H1 (cell line): ENCODE results near the gene ATP6V1B1. TPM values are rescaled to one million over a fixed set of nuclear protein-coding genes. Genes with fewer than 3 reads are reported as not detected.

ENCODE experiments used
- CTCF ChIA-PET: fragments of 300-600 bp; sonication (Branson Sonifier 250); formaldehyde crosslinking; loops from one replicate; lab custom pipeline; 2021; ENCODE audit not compliant: partially characterized antibody; lab: Charles Lee
- POLR2A ChIA-PET: fragments of 300-600 bp; sonication (Branson Sonifier 250); formaldehyde crosslinking; loops from one replicate; lab custom pipeline; 2021; ENCODE audit warnings: inconsistent platforms; ENCODE audit not compliant: partially characterized antibody; lab: Charles Lee
- DNase-seq, 2 experiments: peaks; one replicate each; pipeline versions ENCODE4 v3.0.0 to v3.0.0-alpha.2; 2010 to 2022; ENCODE audit warnings: low spot score in 2 of 2, low read depth in 1 of 2, mixed read lengths in 1 of 2
- FAIRE-seq: peaks from 2 replicates; lab custom pipeline; 2011; peaks lifted over from hg19 to GRCh38; lab: Jason Lieb, UNC
- H2AFZ ChIP-seq: 2 replicates; pipeline ENCODE4 v1.8.1; 2012; ENCODE audit warnings: low read length, inconsistent platforms
- H2AK5ac ChIP-seq: 2 replicates; pipeline ENCODE4 v1.6.1; 2013; ENCODE audit warnings: low read depth, low read length
- H2BK120ac ChIP-seq: replicated peaks from 2 replicates; pipeline ENCODE3; 2013; ENCODE audit warnings: low read depth, low read length, inconsistent platforms
- H2BK12ac ChIP-seq: 2 replicates; pipeline ENCODE4 v1.6.1; 2013; ENCODE audit warnings: low read depth, low read length
- H2BK15ac ChIP-seq: 2 replicates; pipeline ENCODE4 v1.6.1; 2013; ENCODE audit warnings: low read length
- H2BK20ac ChIP-seq: 2 replicates; pipeline ENCODE4 v1.6.1; 2013; ENCODE audit warnings: low read length
- H2BK5ac ChIP-seq: 2 replicates; pipeline ENCODE4 v1.6.1; 2013; ENCODE audit warnings: low read depth, low read length
- H3K14ac ChIP-seq: 2 replicates; pipeline ENCODE4 v1.6.1; 2013; ENCODE audit warnings: inconsistent platforms; ENCODE audit not compliant: insufficient read length
- H3K18ac ChIP-seq: 2 replicates; pipeline ENCODE4 v1.6.1; 2013; ENCODE audit warnings: low read length; ENCODE audit errors: extremely low read depth
- H3K23ac ChIP-seq: 2 replicates; pipeline ENCODE4 v1.6.1; 2013; ENCODE audit warnings: inconsistent platforms; ENCODE audit not compliant: insufficient read length
- H3K23me2 ChIP-seq: 2 replicates; pipeline ENCODE4 v1.6.1; 2013; ENCODE audit warnings: low read depth, low read length
- H3K27ac ChIP-seq: 2 replicates; pipeline ENCODE4 v1.6.1; 2011; ENCODE audit warnings: low read depth, low read length, inconsistent platforms
- H3K27me3 ChIP-seq, 4 experiments: replicated peaks in 1 of 4; 1 replicate in 1 of 4; 2 replicates in 3 of 4; pipeline versions ENCODE4 v1.6.1 to v1.8.1; 2011 to 2013; ENCODE audit warnings: low read length in 3 of 4, mild to moderate bottlenecking in 3 of 4, inconsistent platforms in 2 of 4, mixed read lengths in 2 of 4, moderate library complexity in 1 of 4; ENCODE audit not compliant: control insufficient read depth in 3 of 4, insufficient read depth in 3 of 4; ENCODE audit errors: extremely low read depth in 1 of 4
- H3K36me3 ChIP-seq, 4 experiments: 2 replicates each; pipeline versions ENCODE4 v1.6.1 to v1.8.1; 2011 to 2013; ENCODE audit warnings: mild to moderate bottlenecking in 4 of 4, low read length in 3 of 4, moderate library complexity in 2 of 4, control low read depth in 1 of 4, inconsistent platforms in 1 of 4; ENCODE audit not compliant: insufficient read depth in 4 of 4, control insufficient read depth in 2 of 4
- H3K4ac ChIP-seq: replicated peaks from 2 replicates; pipeline ENCODE3; 2013; ENCODE audit warnings: low read length, low read depth, mixed read lengths, inconsistent platforms; ENCODE audit not compliant: insufficient read length
- H3K4me1 ChIP-seq, 4 experiments: replicated peaks in 1 of 4; 1 replicate in 1 of 4; 2 replicates in 3 of 4; pipeline versions ENCODE4 v1.6.1 to v1.8.1; 2011 to 2013; ENCODE audit warnings: low read length in 3 of 4, inconsistent platforms in 2 of 4, mixed read lengths in 1 of 4; ENCODE audit not compliant: insufficient read depth in 4 of 4, control insufficient read depth in 3 of 4
- H3K4me2 ChIP-seq, 2 experiments: 2 replicates each; pipeline versions ENCODE4 v1.6.1 to v1.8.1; 2011 to 2013; ENCODE audit warnings: low read depth in 2 of 2, low read length in 2 of 2, control low read depth in 1 of 2, inconsistent platforms in 1 of 2, mild to moderate bottlenecking in 1 of 2; ENCODE audit not compliant: insufficient read depth in 1 of 2
- H3K4me3 ChIP-seq, 4 experiments: fragments of 200-600, 300-600 bp in 1 of 4; sonication (generic), shearing (Covaris generic), sonication (Bioruptor Twin) in 1 of 4; 2 replicates each; pipeline versions ENCODE4 v1.5.1 to v1.8.1; 2011 to 2016; ENCODE audit warnings: low read length in 4 of 4, low read depth in 3 of 4, control low read depth in 2 of 4, inconsistent platforms in 2 of 4, mild to moderate bottlenecking in 2 of 4, mixed read lengths in 1 of 4, moderate library complexity in 1 of 4; ENCODE audit not compliant: insufficient read depth in 2 of 4; ENCODE audit errors: extremely low read depth in 1 of 4
- H3K56ac ChIP-seq: replicated peaks from 2 replicates; pipeline ENCODE3; 2013; ENCODE audit warnings: low read depth, mild to moderate bottlenecking, mixed read lengths, low read length, inconsistent platforms; ENCODE audit not compliant: insufficient read length
- H3K79me1 ChIP-seq: 2 replicates; pipeline ENCODE4 v1.6.1; 2013; ENCODE audit warnings: low read depth, low read length, control low read depth
- H3K79me2 ChIP-seq, 2 experiments: 2 replicates each; pipeline versions ENCODE4 v1.6.1 to v1.8.1; 2012 to 2013; ENCODE audit warnings: low read length in 2 of 2, mild to moderate bottlenecking in 2 of 2, inconsistent platforms in 1 of 2; ENCODE audit not compliant: insufficient read depth in 2 of 2, control insufficient read depth in 1 of 2
- H3K9ac ChIP-seq, 4 experiments: replicated peaks in 1 of 4; 1 replicate in 1 of 4; 2 replicates in 3 of 4; pipeline versions ENCODE4 v1.6.1 to v1.8.1; 2011 to 2013; ENCODE audit warnings: low read depth in 3 of 4, low read length in 3 of 4, control low read depth in 2 of 4, mild to moderate bottlenecking in 2 of 4, moderate library complexity in 2 of 4, inconsistent platforms in 1 of 4; ENCODE audit errors: extremely low read depth in 1 of 4
- H3K9me3 ChIP-seq, 2 experiments: 2 replicates each; pipeline versions ENCODE4 v1.6.1 to v1.8.1; 2012 to 2013; ENCODE audit warnings: mild to moderate bottlenecking in 2 of 2, moderate library complexity in 2 of 2, control low read depth in 1 of 2, inconsistent platforms in 1 of 2, low read depth in 1 of 2, low read length in 1 of 2, mixed read lengths in 1 of 2; ENCODE audit not compliant: insufficient read depth in 2 of 2
- H4K20me1 ChIP-seq, 2 experiments: replicated peaks in 1 of 2; 2 replicates each; pipeline versions ENCODE3 to v1.8.1; 2011 to 2013; ENCODE audit warnings: inconsistent platforms in 2 of 2, low read length in 2 of 2, mild to moderate bottlenecking in 1 of 2; ENCODE audit not compliant: insufficient read depth in 2 of 2, control insufficient read depth in 1 of 2
- H4K5ac ChIP-seq: 2 replicates; pipeline ENCODE4 v1.6.1; 2013; ENCODE audit warnings: low read length, low read depth, mixed read lengths, inconsistent platforms; ENCODE audit not compliant: insufficient read length
- H4K8ac ChIP-seq: 2 replicates; pipeline ENCODE4 v1.8.0; 2013; ENCODE audit warnings: mild to moderate bottlenecking, moderate library complexity, low read length, inconsistent platforms; ENCODE audit not compliant: insufficient read depth; ENCODE audit errors: extremely low read depth
- H4K91ac ChIP-seq: replicated peaks from 2 replicates; pipeline ENCODE3; 2013; ENCODE audit warnings: low read length, mixed read lengths, inconsistent platforms; ENCODE audit not compliant: insufficient read length
- CBX5 ChIP-seq: fragments of 300-800, 300-1000 bp; sonication (generic); IDR thresholded peaks from 2 replicates; pipeline ENCODE4 v1.7.1; 2016; ENCODE audit warnings: antibody characterized with exemption, low read length, low read depth
- GABPA ChIP-seq: IDR thresholded peaks from 2 replicates; pipeline ENCODE4 v1.6.1; 2011; ENCODE audit warnings: mild to moderate bottlenecking, low read length, moderate library complexity, borderline replicate concordance; ENCODE audit not compliant: insufficient read depth
- KDM1A ChIP-seq: fragments of 200-600, 300-600 bp; sonication (generic); IDR thresholded peaks from 2 replicates; pipeline ENCODE4 v1.7.1; 2016; ENCODE audit warnings: mild to moderate bottlenecking, low read length, borderline replicate concordance
- POLR2A ChIP-seq, 2 experiments: IDR thresholded peaks; 1 replicate in 1 of 2; 2 replicates in 1 of 2; pipeline ENCODE4 v1.6.1; 2011; ENCODE audit warnings: low read depth in 2 of 2, low read length in 2 of 2, mild to moderate bottlenecking in 2 of 2; ENCODE audit errors: control extremely low read depth in 1 of 2
- POLR2AphosphoS5 ChIP-seq: IDR thresholded peaks from 2 replicates; pipeline ENCODE4 v1.6.1; 2011; ENCODE audit warnings: low read depth, low read length
- RAD21 ChIP-seq, 2 experiments: IDR thresholded peaks in 1 of 2; conservative IDR thresholded peaks in 1 of 2; 2 replicates each; pipeline ENCODE4 v1.6.1; 2011; ENCODE audit warnings: low read depth in 2 of 2, low read length in 2 of 2, improper control_type of control experiment in 1 of 2, inconsistent platforms in 1 of 2, mild to moderate bottlenecking in 1 of 2, moderate library complexity in 1 of 2
- SAP30 ChIP-seq: fragments of 300-600 bp; sonication (generic); IDR thresholded peaks from 2 replicates; pipeline ENCODE4 v1.7.1; 2012; ENCODE audit warnings: low read length, moderate library complexity, mild to moderate bottlenecking, inconsistent platforms; ENCODE audit not compliant: insufficient read depth, insufficient replicate concordance
- SIN3A ChIP-seq, 2 experiments: IDR thresholded peaks in 1 of 2; conservative IDR thresholded peaks in 1 of 2; 2 replicates each; pipeline ENCODE4 v1.6.1; 2011 to 2012; ENCODE audit warnings: low read length in 2 of 2, improper control_type of control experiment in 1 of 2, low read depth in 1 of 2, mild to moderate bottlenecking in 1 of 2
- SP2 ChIP-seq: IDR thresholded peaks from 2 replicates; pipeline ENCODE4 v1.6.1; 2012; ENCODE audit warnings: mild to moderate bottlenecking, low read length, inconsistent platforms
- SRF ChIP-seq: IDR thresholded peaks from 2 replicates; pipeline ENCODE4 v1.6.1; 2011; ENCODE audit warnings: mild to moderate bottlenecking, low read depth, low read length, moderate library complexity
- SUZ12 ChIP-seq: fragments of 200-600 bp; sonication (generic); IDR thresholded peaks from 2 replicates; pipeline ENCODE4 v1.6.1; 2012; ENCODE audit warnings: mild to moderate bottlenecking, inconsistent platforms, low read length, moderate library complexity, mixed read lengths
- USF2 ChIP-seq: IDR thresholded peaks from 2 replicates; pipeline ENCODE4 v1.6.1; 2011; ENCODE audit warnings: low read length, improper control_type of control experiment
- WGBS, 2 experiments: shearing (Covaris generic) in 1 of 2; methylation state at CpG; one replicate each; pipeline versions ENCODE4 v1.1.6 to v1.1.7; 2013 to 2015; ENCODE audit warnings: low lambda C conversion rate in 2 of 2, mixed read lengths in 2 of 2, inconsistent platforms in 1 of 2, low coverage in 1 of 2, missing lambda C conversion rate in 1 of 2; ENCODE audit not compliant: insufficient replicate concordance in 2 of 2, insufficient coverage in 1 of 2, insufficient read length in 1 of 2; ENCODE audit errors: extremely low coverage in 1 of 2, missing lambda C conversion rate in 1 of 2; 5-methylcytosine and 5-hydroxymethylcytosine counted together
- polyA plus RNA-seq, 7 experiments: library from polyadenylated mRNA; depleted of rRNA in 3 of 7; stranded (reverse) in 5 of 7; unstranded in 2 of 7; fragments of >200 nt in 5 of 7; fragments of 200-250 nt in 2 of 7; gene quantifications; 1 replicate in 5 of 7; 2 replicates in 1 of 7; 4 replicates in 1 of 7; pipeline versions ENCODE4 v1.2.1 to v1.2.3, GENCODE V29; 2011 to 2013; ENCODE audit warnings: missing spikeins in 2 of 7, mixed read lengths in 2 of 7
- total RNA-seq: library from RNA; stranded (reverse); fragmentation: NEBNext Ultra II Directional; extraction: Animal tissue kit (Norgen Biotek cat#: 25700); gene quantifications from 2 replicates; pipeline ENCODE4 v1.2.1, GENCODE V29; 2021

ATP6V1B1 gene
- total and polyA plus RNA-seq, 2 of the 8 experiments (the other 6 are each of a cell fraction or from before 2014, with no cell fraction given), result not detected

DNA sequence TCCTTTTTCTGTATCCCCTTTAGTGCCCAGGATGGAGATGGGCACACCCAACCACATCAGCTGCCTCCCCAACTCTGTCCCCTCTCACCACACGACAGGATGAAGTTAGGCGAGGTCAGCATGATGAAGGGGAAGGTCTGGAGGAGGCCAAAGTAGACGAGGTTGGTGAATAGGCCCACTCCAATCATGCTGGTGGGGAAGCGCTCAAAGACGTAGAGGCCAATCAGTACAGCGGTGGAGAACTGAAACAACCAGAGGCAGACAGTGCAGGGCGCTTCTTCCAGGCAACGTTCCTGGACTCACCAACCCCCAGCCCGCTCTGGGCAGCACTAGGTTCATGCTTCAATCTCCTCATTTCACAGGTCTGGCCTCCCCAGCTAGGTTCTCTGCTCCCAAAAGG lies 56.0 kb downstream of the ATP6V1B1 start:
- POLR2A ChIA-PET, result no interaction called here
- Histone ChIP-seq H3K79me2 (peaks cover 0 to 13% of the 10 kb centered on the region in 2 experiments; a peak in 2 of 4 replicates), H2BK15ac (no peak overlapping the region), H3K4me2 (no peak overlapping the region), H2BK12ac (no peak overlapping the region), H2AFZ (no peak overlapping the region), H2BK20ac (no peak overlapping the region), H3K4me1 (peaks cover 0 to 5% (median 3%) of the 10 kb centered on the region in 4 experiments; a peak in 3 of 7 replicates), H3K23ac (no peak overlapping the region), H3K18ac (no peak overlapping the region), H3K27me3 (no peaks in the 10 kb centered on the region; a peak in 2 of 7 replicates), H2AK5ac (no peak overlapping the region), H2BK120ac (no peak overlapping the region), H3K4ac (no peak overlapping the region), H3K14ac (no peak overlapping the region), H3K23me2 (peaks cover 11% of the 10 kb centered on the region), H3K9ac (no peak overlapping the region), H3K56ac (no peak overlapping the region), H3K79me1 (peaks cover 13% of the 10 kb centered on the region), H4K8ac (no peak overlapping the region), H3K9me3 (no peaks in the 10 kb centered on the region), H4K91ac (no peak overlapping the region), H4K5ac (no peak overlapping the region), H4K20me1 (peaks cover 3 to 18% of the 10 kb centered on the region in 2 experiments), H3K27ac (no peak overlapping the region), H3K36me3 (peaks cover 0 to 9% (median 2%) of the 10 kb centered on the region in 4 experiments; a peak in 2 of 8 replicates), H3K4me3 (no peak overlapping the region), H2BK5ac (no peak overlapping the region)
- CTCF ChIA-PET, result interaction anchor here (0.7 to 3.9 kb wide), 5 partner anchors 8 to 154 kb away, joined by 3 to 21 read pairs (median 3); no protein-coding TSS in a partner anchor
- 93% methylated on average over 9 of the region's 9 CpGs; no CpG with 5 or more reads in 1 of the 2 experiments for WGBS, 2 experiments
- DNase-seq (no peak), FAIRE-seq (no peak)
- TF ChIP-seq SRF, result no peak
- TF ChIP-seq SP2, result no peak
- no peak for TF ChIP-seq CBX5
- no peak for TF ChIP-seq POLR2AphosphoS5
- no peak for TF ChIP-seq SUZ12
- no peak for TF ChIP-seq GABPA
- TF ChIP-seq POLR2A (IDR thresholded peaks at IDR 0.05; ENCODE audit: control extremely low read depth in 1 of 2, low read depth in 2 of 2, low read length in 2 of 2), result no peak
- TF ChIP-seq RAD21 (IDR thresholded peaks at IDR 0.05 in 1 of 2, conservative IDR thresholded peaks at IDR 0.05 in 1 of 2; ENCODE audit: low read depth in 2 of 2, low read length in 2 of 2), result no peak
- no peak for TF ChIP-seq SIN3A (conservative IDR thresholded peaks at IDR 0.05 in 1 of 2, IDR thresholded peaks at IDR 0.05 in 1 of 2; ENCODE audit: low read depth in 1 of 2, low read length in 2 of 2)
- TF ChIP-seq SAP30, result no peak
- TF ChIP-seq USF2, result no peak
- TF ChIP-seq KDM1A, result no peak
